OCI-LY3 (cell line): ENCODE measurements around the gene ARPP19.
"Not testable (repeated sequence)": the region's sequence is repeated elsewhere in the genome, so short reads cannot be mapped to it uniquely, and the experiment has no call there.

Source experiments
- H2AFZ ChIP-seq: fragments of 200-600, 300-600 bp; shearing (Covaris generic); 2 replicates; pipeline ENCODE4 v1.6.0; 2014; ENCODE audit warnings: antibody characterized with exemption, low read depth, low read length
- H3K27ac ChIP-seq: fragments of 200-600, 300-600 bp; sonication (generic); 2 replicates; pipeline ENCODE4 v1.5.1; 2014; ENCODE audit warnings: mild to moderate bottlenecking, low read length, moderate library complexity, mixed read lengths
- H3K27me3 ChIP-seq: fragments of 200-600, 300-600 bp; sonication (generic); 2 replicates; pipeline ENCODE4 v1.6.1; 2014; ENCODE audit warnings: low read depth, low read length, mixed read lengths
- H3K36me3 ChIP-seq: fragments of 200-600, 300-600 bp; sonication (generic); replicated peaks from 2 replicates; pipeline ENCODE3; 2014; ENCODE audit warnings: low read depth, low read length, mixed read lengths
- H3K4me1 ChIP-seq: fragments of 300-600, 200-600 bp; sonication (generic); 2 replicates; pipeline ENCODE4 v1.6.1; 2014; ENCODE audit warnings: low read length, mixed read lengths
- H3K4me2 ChIP-seq: fragments of 200-600, 300-600 bp; sonication (generic); 2 replicates; pipeline ENCODE4 v1.6.1; 2014; ENCODE audit warnings: low read length, mixed read lengths
- H3K4me3 ChIP-seq: fragments of 300-600, 200-600 bp; sonication (generic); 2 replicates; pipeline ENCODE4 v1.5.1; 2014; ENCODE audit warnings: antibody characterized with exemption, mild to moderate bottlenecking, low read length, moderate library complexity
- H3K79me2 ChIP-seq: fragments of 300-600, 200-600 bp; shearing (Covaris generic); 2 replicates; pipeline ENCODE4 v1.6.1; 2014; ENCODE audit warnings: mild to moderate bottlenecking, low read length, mixed read lengths
- H3K9ac ChIP-seq: fragments of 300-600, 200-600 bp; shearing (Covaris generic); 2 replicates; pipeline ENCODE4 v1.6.0; 2014; ENCODE audit warnings: mild to moderate bottlenecking, low read length, moderate library complexity
- H3K9me3 ChIP-seq: fragments of 200-600, 300-600 bp; shearing (Covaris generic); 2 replicates; pipeline ENCODE4 v1.6.1; 2014; ENCODE audit warnings: low read length, mixed read lengths; ENCODE audit not compliant: insufficient read depth
- H4K20me1 ChIP-seq: fragments of 200-600, 300-600 bp; sonication (generic); 2 replicates; pipeline ENCODE4 v1.6.1; 2016; ENCODE audit warnings: low read length, mixed read lengths; ENCODE audit not compliant: insufficient read depth
- EZH2phosphoT487 ChIP-seq: fragments of 200-600 bp; shearing (Covaris generic); IDR thresholded peaks from 2 replicates; pipeline ENCODE4 v1.6.1; 2018; ENCODE audit warnings: antibody characterized with exemption, mixed run types, low read depth
- TF ChIP-seq, protein P1 (sequence below): fragments of 200-600, 300-600 bp; sonication (generic); IDR thresholded peaks from 2 replicates; pipeline ENCODE4 v1.5.1; 2014; ENCODE audit warnings: antibody characterized with exemption, low read length, low read depth

The ARPP19 gene

GRCh38 chr15:52556524-52557273 lies 12.1 kb downstream of the ARPP19 start:
- no peak overlapping the region for H3K27ac ChIP-seq
- H4K20me1 ChIP-seq = peaks cover 71% of the 10 kb centered on the region
- peaks cover 40% of the 10 kb centered on the region for H3K36me3 ChIP-seq
- H3K79me2 ChIP-seq = peaks cover 94% of the 10 kb centered on the region
- no peak overlapping the region for H3K4me2 ChIP-seq
- no peak overlapping the region for H3K9ac ChIP-seq
- H3K4me1 ChIP-seq = peaks cover 52% of the 10 kb centered on the region
- no peak for TF ChIP-seq EZH2phosphoT487
- TF ChIP-seq, protein P1, sequence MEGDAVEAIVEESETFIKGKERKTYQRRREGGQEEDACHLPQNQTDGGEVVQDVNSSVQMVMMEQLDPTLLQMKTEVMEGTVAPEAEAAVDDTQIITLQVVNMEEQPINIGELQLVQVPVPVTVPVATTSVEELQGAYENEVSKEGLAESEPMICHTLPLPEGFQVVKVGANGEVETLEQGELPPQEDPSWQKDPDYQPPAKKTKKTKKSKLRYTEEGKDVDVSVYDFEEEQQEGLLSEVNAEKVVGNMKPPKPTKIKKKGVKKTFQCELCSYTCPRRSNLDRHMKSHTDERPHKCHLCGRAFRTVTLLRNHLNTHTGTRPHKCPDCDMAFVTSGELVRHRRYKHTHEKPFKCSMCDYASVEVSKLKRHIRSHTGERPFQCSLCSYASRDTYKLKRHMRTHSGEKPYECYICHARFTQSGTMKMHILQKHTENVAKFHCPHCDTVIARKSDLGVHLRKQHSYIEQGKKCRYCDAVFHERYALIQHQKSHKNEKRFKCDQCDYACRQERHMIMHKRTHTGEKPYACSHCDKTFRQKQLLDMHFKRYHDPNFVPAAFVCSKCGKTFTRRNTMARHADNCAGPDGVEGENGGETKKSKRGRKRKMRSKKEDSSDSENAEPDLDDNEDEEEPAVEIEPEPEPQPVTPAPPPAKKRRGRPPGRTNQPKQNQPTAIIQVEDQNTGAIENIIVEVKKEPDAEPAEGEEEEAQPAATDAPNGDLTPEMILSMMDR = no peak
- no peaks in the 10 kb centered on the region for H3K9me3 ChIP-seq
- H3K4me3 ChIP-seq = no peak overlapping the region
- no peak overlapping the region for H2AFZ ChIP-seq
- no peaks in the 10 kb centered on the region for H3K27me3 ChIP-seq

GRCh38 chr15:52552303-52552702 lies 16.5 kb downstream of the ARPP19 start:
- TF ChIP-seq, protein P1 = no peak
- no peak for TF ChIP-seq EZH2phosphoT487
- peaks cover 40% of the 10 kb centered on the region for H3K36me3 ChIP-seq
- H3K9me3 ChIP-seq = no peaks in the 10 kb centered on the region
- H3K4me1 ChIP-seq = peaks cover 23% of the 10 kb centered on the region
- peaks cover 53% of the 10 kb centered on the region for H3K79me2 ChIP-seq
- H4K20me1 ChIP-seq = peaks cover 32% of the 10 kb centered on the region
- H3K4me3 ChIP-seq = no peak overlapping the region
- no peak overlapping the region for H3K9ac ChIP-seq
- H3K4me2 ChIP-seq = no peak overlapping the region
- H2AFZ ChIP-seq = no peak overlapping the region
- H3K27ac ChIP-seq = no peak overlapping the region
- no peaks in the 10 kb centered on the region for H3K27me3 ChIP-seq

- Histone ChIP-seq H3K9me3 (no peaks in the 10 kb centered on the region), H3K4me2 (no peak overlapping the region), H4K20me1 (peaks cover 28% of the 10 kb centered on the region)
Measured at GRCh38 chr15:52551762-52552161, 17.1 kb downstream of the ARPP19 start.

GRCh38 chr15:52551186-52551585 lies 17.6 kb downstream of the ARPP19 start:
- not testable (repeated sequence) for H3K27ac ChIP-seq, H3K27me3 ChIP-seq, H3K9me3 ChIP-seq, H2AFZ ChIP-seq, H3K4me2 ChIP-seq, H3K4me3 ChIP-seq, H3K9ac ChIP-seq
- Histone ChIP-seq H3K36me3 (peaks cover 42% of the 10 kb centered on the region), H4K20me1 (peaks cover 24% of the 10 kb centered on the region), H3K4me1 (peaks cover 23% of the 10 kb centered on the region), H3K79me2 (peaks cover 42% of the 10 kb centered on the region)

More at GRCh38 chr15:52551762-52552161, 17.1 kb downstream of the ARPP19 start:
- Histone ChIP-seq H3K79me2 (peaks cover 48% of the 10 kb centered on the region), H2AFZ (no peak overlapping the region), H3K27me3 (no peaks in the 10 kb centered on the region), H3K27ac (no peak overlapping the region), H3K36me3 (peaks cover 42% of the 10 kb centered on the region), H3K4me1 (peaks cover 23% of the 10 kb centered on the region), H3K4me3 (no peak overlapping the region), H3K9ac (no peak overlapping the region)
- TF ChIP-seq EZH2phosphoT487 = no peak
- TF ChIP-seq, protein P1 = no peak
